Endothelial cell of umbilical vein (primary cell): ENCODE results near the gene ZNF273.

Experiments used
- CTCF ChIP-seq, 2 donors: IDR thresholded peaks; 1 replicate in 1 of 2; 2 replicates in 1 of 2; pipeline ENCODE4 v1.5.1; 2011; ENCODE audit warnings: low read length in 2 of 2, mild to moderate bottlenecking in 2 of 2, moderate library complexity in 2 of 2, control low read depth in 1 of 2, inconsistent platforms in 1 of 2, low read depth in 1 of 2; ENCODE audit not compliant: insufficient read depth in 1 of 2; ENCODE audit errors: extremely low read depth in 1 of 2
- MYC ChIP-seq: IDR thresholded peaks from one replicate; pipeline ENCODE4 v1.6.1; 2011; ENCODE audit warnings: mild to moderate bottlenecking, low read depth, low read length
- POLR2A ChIP-seq: IDR thresholded peaks from 2 replicates; pipeline ENCODE4 v1.6.1; 2012; ENCODE audit warnings: low read depth, mild to moderate bottlenecking, control low read depth, low read length

GRCh38 chr7:64872351-64873154, 30.5 kb upstream of the ZNF273 start:
- TF ChIP-seq CTCF (IDR thresholded peaks at IDR 0.05; ENCODE audit: extremely low read depth in 1 of 2, insufficient read depth in 1 of 2, low read depth in 1 of 2, low read length in 2 of 2) (no peak), POLR2A (no peak), MYC (no peak)
